Caco-2 (cell line): ENCODE measurements around the gene PPP1R15B. TPM values are rescaled to one million over a fixed set of nuclear protein-coding genes. Genes with fewer than 3 reads are reported as not detected.

Source experiments
- BruUV-seq: library from RNA; stranded (reverse); fragments of 400-500 nt; replicated peaks from 2 replicates; lab custom pipeline; 2021; lab: Mats Ljungman, UMichigan
- CTCF ChIA-PET: fragments of 300-600 bp; sonication (Branson Sonifier 250); formaldehyde crosslinking; loops from one replicate; lab custom pipeline; 2022; ENCODE audit warnings: antibody characterized with exemption; lab: Charles Lee
- POLR2A ChIA-PET: fragments of 300-600 bp; sonication (Branson Sonifier 250); formaldehyde crosslinking; loops from one replicate; lab custom pipeline; 2022; ENCODE audit warnings: antibody characterized with exemption; lab: Charles Lee
- DNase-seq, 2 experiments: peaks; one replicate each; pipeline versions ENCODE4 v3.0.0 to v3.0.0-alpha.2; 2020 to 2022
- H3K27me3 ChIP-seq: replicated peaks from 2 replicates; pipeline ENCODE4 v1.6.0; 2011; ENCODE audit warnings: low read length; ENCODE audit not compliant: control insufficient read depth, insufficient read depth
- H3K36me3 ChIP-seq: 2 replicates; pipeline ENCODE4 v1.5.1; 2011; ENCODE audit warnings: low read length; ENCODE audit not compliant: control insufficient read depth, insufficient read depth
- H3K4me1 ChIP-seq: fragments of 250-450 bp; sonication (Bioruptor Pico); 2 replicates; pipeline ENCODE4 v1.5.1; 2020; ENCODE audit warnings: mild to moderate bottlenecking
- H3K4me3 ChIP-seq: 2 replicates; pipeline ENCODE4 v1.5.1; 2011; ENCODE audit warnings: low read depth, mild to moderate bottlenecking, control low read depth, low read length
- H3K9me3 ChIP-seq: fragments of 250-450 bp; sonication (Bioruptor Pico); 2 replicates; pipeline ENCODE4 v1.5.1; 2020; ENCODE audit warnings: mild to moderate bottlenecking, moderate library complexity
- H3K27ac Mint-ChIP-seq: one replicate; pipeline ENCODE4 v1.8.0; 2022; ENCODE audit warnings: mixed read lengths; ENCODE audit not compliant: unreplicated experiment
- H3K27me3 Mint-ChIP-seq: one replicate; pipeline ENCODE4 v1.8.0; 2022; ENCODE audit warnings: mixed read lengths; ENCODE audit not compliant: insufficient read depth, unreplicated experiment
- H3K36me3 Mint-ChIP-seq: one replicate; pipeline ENCODE4 v1.8.0; 2022; ENCODE audit warnings: mild to moderate bottlenecking, mixed read lengths; ENCODE audit not compliant: insufficient read depth, unreplicated experiment
- H3K4me1 Mint-ChIP-seq: one replicate; pipeline ENCODE4 v1.8.0; 2022; ENCODE audit warnings: low read depth, mixed read lengths; ENCODE audit not compliant: unreplicated experiment
- H3K4me3 Mint-ChIP-seq: one replicate; pipeline ENCODE4 v1.8.0; 2022; ENCODE audit warnings: mild to moderate bottlenecking, moderate library complexity, mixed read lengths; ENCODE audit not compliant: unreplicated experiment
- H3K9me3 Mint-ChIP-seq: one replicate; pipeline ENCODE4 v1.8.0; 2022; ENCODE audit warnings: mixed read lengths; ENCODE audit not compliant: unreplicated experiment
- intact Hi-C: fragments of 100-400 bp; cut with micrococcal nuclease; formaldehyde crosslinking; loops from one replicate; pipeline ENCODE4 v1.10.0; 2022; ENCODE audit not compliant: unreplicated experiment
- total RNA-seq: library from RNA; stranded (reverse); gene quantifications from 2 replicates; pipeline ENCODE4 v1.2.3, GENCODE V29; 2022
- TF ChIP-seq, protein P1 (sequence below), 2 experiments: fragments of 200-600 bp in 1 of 2; IDR thresholded peaks; 1 replicate in 1 of 2; 2 replicates in 1 of 2; pipeline versions ENCODE4 v1.5.1 to v1.8.0; 2011 to 2022; ENCODE audit warnings: antibody characterized with exemption in 1 of 2, control low read depth in 1 of 2, inconsistent platforms in 1 of 2, low read depth in 1 of 2, low read length in 1 of 2, mild to moderate bottlenecking in 1 of 2, moderate library complexity in 1 of 2; ENCODE audit not compliant: insufficient read depth in 1 of 2, severe bottlenecking in 1 of 2, unreplicated experiment in 1 of 2

PPP1R15B gene
- total RNA-seq, 1 experiment from 2014 or later = 48.4 TPM

DNA sequence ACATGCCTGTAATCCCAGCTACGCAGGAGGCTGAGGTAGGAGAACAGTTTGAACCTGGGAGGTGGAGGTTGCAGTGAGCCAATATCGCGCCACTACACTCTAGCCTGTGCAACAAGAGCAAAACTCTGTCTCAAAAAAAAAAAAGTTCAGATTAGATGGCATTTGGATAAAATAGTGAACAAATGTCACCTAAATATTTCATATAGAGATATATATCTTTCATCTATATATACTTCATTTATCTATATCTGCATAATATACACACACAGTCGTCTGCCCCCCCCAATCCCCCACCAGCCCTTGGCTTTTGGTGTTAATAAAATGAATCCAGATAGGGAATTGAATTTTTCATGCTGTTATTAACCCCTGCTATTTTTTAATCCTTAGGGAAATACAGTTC is 5.0 kb downstream of the PPP1R15B start:
- no peak overlapping the region for H3K4me3 ChIP-seq
- H3K9me3 ChIP-seq = no peaks in the 10 kb centered on the region
- intact Hi-C loops = no loop called here
- no peaks in the 10 kb centered on the region for H3K4me1 Mint-ChIP-seq
- H3K27me3 ChIP-seq = no peaks in the 10 kb centered on the region
- ChIA-PET CTCF (interaction anchor here (0.7 to 3.1 kb wide), 2 partner anchors 8 to 259 kb away, joined by 3 to 20 read pairs; no protein-coding TSS in a partner anchor), POLR2A (no interaction called here)
- H3K36me3 ChIP-seq = peaks cover 2% of the 10 kb centered on the region
- H3K9me3 Mint-ChIP-seq = no peaks in the 10 kb centered on the region
- H3K4me3 Mint-ChIP-seq = peak overlapping the region; percentile 86
- no peak for DNase-seq
- no peaks in the 10 kb centered on the region for H3K27me3 Mint-ChIP-seq
- peaks cover 4% of the 10 kb centered on the region; the same call in 1 of the 2 replicates for H3K4me1 ChIP-seq
- peaks cover 81% of the 10 kb centered on the region for H3K36me3 Mint-ChIP-seq
- no TSS peak for BruUV-seq
- H3K27ac Mint-ChIP-seq = no peak overlapping the region
- TF ChIP-seq, protein P1, sequence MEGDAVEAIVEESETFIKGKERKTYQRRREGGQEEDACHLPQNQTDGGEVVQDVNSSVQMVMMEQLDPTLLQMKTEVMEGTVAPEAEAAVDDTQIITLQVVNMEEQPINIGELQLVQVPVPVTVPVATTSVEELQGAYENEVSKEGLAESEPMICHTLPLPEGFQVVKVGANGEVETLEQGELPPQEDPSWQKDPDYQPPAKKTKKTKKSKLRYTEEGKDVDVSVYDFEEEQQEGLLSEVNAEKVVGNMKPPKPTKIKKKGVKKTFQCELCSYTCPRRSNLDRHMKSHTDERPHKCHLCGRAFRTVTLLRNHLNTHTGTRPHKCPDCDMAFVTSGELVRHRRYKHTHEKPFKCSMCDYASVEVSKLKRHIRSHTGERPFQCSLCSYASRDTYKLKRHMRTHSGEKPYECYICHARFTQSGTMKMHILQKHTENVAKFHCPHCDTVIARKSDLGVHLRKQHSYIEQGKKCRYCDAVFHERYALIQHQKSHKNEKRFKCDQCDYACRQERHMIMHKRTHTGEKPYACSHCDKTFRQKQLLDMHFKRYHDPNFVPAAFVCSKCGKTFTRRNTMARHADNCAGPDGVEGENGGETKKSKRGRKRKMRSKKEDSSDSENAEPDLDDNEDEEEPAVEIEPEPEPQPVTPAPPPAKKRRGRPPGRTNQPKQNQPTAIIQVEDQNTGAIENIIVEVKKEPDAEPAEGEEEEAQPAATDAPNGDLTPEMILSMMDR (IDR thresholded peaks at IDR 0.05; ENCODE audit: insufficient read depth in 1 of 2, low read depth in 1 of 2, low read length in 1 of 2, severe bottlenecking in 1 of 2, unreplicated experiment in 1 of 2) = no peak

GRCh38 chr1:204405988-204406387 is 5.6 kb downstream of the PPP1R15B start:
- TF ChIP-seq, protein P1 (IDR thresholded peaks at IDR 0.05; ENCODE audit: insufficient read depth in 1 of 2, low read depth in 1 of 2, low read length in 1 of 2, severe bottlenecking in 1 of 2, unreplicated experiment in 1 of 2) = no peak
- H3K4me3 Mint-ChIP-seq = no peak overlapping the region
- no peaks in the 10 kb centered on the region for H3K27me3 ChIP-seq
- peaks cover 3% of the 10 kb centered on the region for H3K4me1 Mint-ChIP-seq
- H3K27ac Mint-ChIP-seq = no peak overlapping the region
- H3K9me3 Mint-ChIP-seq = no peaks in the 10 kb centered on the region
- POLR2A ChIA-PET = no interaction called here
- DNase-seq = no peak
- H3K36me3 ChIP-seq = peaks cover 2% of the 10 kb centered on the region
- BruUV-seq = no TSS peak
- CTCF ChIA-PET = interaction anchor here (0.7 kb wide), 1 partner anchor 258 kb away, joined by 3 read pairs; no protein-coding TSS in a partner anchor
- peaks cover 82% of the 10 kb centered on the region for H3K36me3 Mint-ChIP-seq
- no peaks in the 10 kb centered on the region for H3K9me3 ChIP-seq
- intact Hi-C loops = no loop called here
- peaks cover 4% of the 10 kb centered on the region; the same call in 1 of the 2 replicates for H3K4me1 ChIP-seq
- H3K4me3 ChIP-seq = no peak overlapping the region
- no peaks in the 10 kb centered on the region for H3K27me3 Mint-ChIP-seq

DNA sequence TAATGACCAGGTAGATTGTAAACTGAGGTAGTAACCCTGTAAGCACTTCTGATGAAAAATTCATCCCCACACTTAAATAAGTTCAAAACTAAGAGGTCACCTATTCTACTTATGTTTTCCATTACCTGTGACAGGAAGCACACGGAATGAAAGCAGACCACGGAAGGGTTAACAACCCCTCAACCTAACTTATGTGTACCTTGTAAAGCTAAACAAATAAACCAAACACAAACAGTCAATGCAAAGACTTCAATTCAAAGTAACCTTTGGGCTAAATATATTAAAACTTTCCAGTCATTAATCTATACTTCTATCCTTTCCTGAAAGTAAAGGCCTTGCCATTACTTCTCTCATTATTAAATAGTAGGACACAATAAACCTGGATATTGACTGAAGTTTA is 7.0 kb downstream of the PPP1R15B start:
- Mint-ChIP-seq H3K4me1 (peaks cover 10% of the 10 kb centered on the region), H3K27me3 (no peaks in the 10 kb centered on the region), H3K27ac (no peak overlapping the region), H3K4me3 (no peak overlapping the region), H3K36me3 (peaks cover 82% of the 10 kb centered on the region), H3K9me3 (no peaks in the 10 kb centered on the region)
- ChIA-PET POLR2A (no interaction called here), CTCF (no interaction called here)
- no peaks in the 10 kb centered on the region for H3K27me3 ChIP-seq
- DNase-seq = no peak
- TF ChIP-seq, protein P1 (IDR thresholded peaks at IDR 0.05; ENCODE audit: insufficient read depth in 1 of 2, low read depth in 1 of 2, low read length in 1 of 2, severe bottlenecking in 1 of 2, unreplicated experiment in 1 of 2) = no peak
- no peaks in the 10 kb centered on the region for H3K9me3 ChIP-seq
- no peaks in the 10 kb centered on the region; the same call in none of the 2 replicates for H3K36me3 ChIP-seq
- H3K4me3 ChIP-seq = no peak overlapping the region
- no TSS peak for BruUV-seq
- H3K4me1 ChIP-seq = peaks cover 4% of the 10 kb centered on the region; the same call in 1 of the 2 replicates
- intact Hi-C loops = no loop called here
